GM23338 (cell line): ENCODE data around the gene ETF1. TPM values are rescaled to one million over a fixed set of nuclear protein-coding genes. Genes with fewer than 3 reads are reported as not detected.

Experiments
- ATAC-seq: fragments of 200-7000 bp; cut with Tn5 transposase; 3 replicates; pipeline ENCODE4 v1.9.1; 2020
- DNase-seq: peaks from one replicate; pipeline ENCODE4 v3.0.0-alpha.2; 2015; ENCODE audit warnings: low spot score
- H2AFZ ChIP-seq: fragments of 200-600 bp; sonication (generic); 2 replicates; pipeline ENCODE4 v1.8.0; 2016; ENCODE audit warnings: antibody characterized with exemption, mild to moderate bottlenecking, moderate library complexity
- H3F3A ChIP-seq: fragments of 200-600 bp; sonication (generic); replicated peaks from 2 replicates; pipeline ENCODE4 v1.8.0; 2017; ENCODE audit warnings: antibody characterized with exemption, mixed run types, low read depth
- H3K27ac ChIP-seq: fragments of 200-600 bp; sonication (generic); 2 replicates; pipeline ENCODE4 v1.6.1; 2016; ENCODE audit warnings: low read depth
- H3K27me3 ChIP-seq: fragments of 200-600 bp; sonication (generic); 2 replicates; pipeline ENCODE4 v1.8.0; 2016; ENCODE audit warnings: mild to moderate bottlenecking, mixed run types, moderate library complexity; ENCODE audit not compliant: insufficient read depth
- H3K36me3 ChIP-seq: fragments of 200-600 bp; sonication (generic); 2 replicates; pipeline ENCODE4 v1.8.0; 2016; ENCODE audit warnings: mild to moderate bottlenecking; ENCODE audit not compliant: insufficient read depth
- H3K4me1 ChIP-seq: fragments of 200-600 bp; sonication (generic); 2 replicates; pipeline ENCODE4 v1.8.0; 2016; ENCODE audit warnings: mild to moderate bottlenecking, moderate library complexity; ENCODE audit not compliant: insufficient read depth
- H3K4me2 ChIP-seq: fragments of 200-600 bp; sonication (generic); 2 replicates; pipeline ENCODE4 v1.7.1; 2017; ENCODE audit warnings: mixed run types
- H3K4me3 ChIP-seq: fragments of 200-600 bp; sonication (generic); 2 replicates; pipeline ENCODE4 v1.6.1; 2016; ENCODE audit warnings: mixed run types
- H3K79me2 ChIP-seq: fragments of 200-600 bp; sonication (generic); replicated peaks from 2 replicates; pipeline ENCODE4 v1.8.0; 2017; ENCODE audit warnings: mild to moderate bottlenecking; ENCODE audit not compliant: insufficient read depth
- H3K9me2 ChIP-seq: fragments of 200-600 bp; sonication (generic); 2 replicates; pipeline ENCODE4 v1.8.0; 2017; ENCODE audit not compliant: insufficient read depth
- H4K20me1 ChIP-seq: fragments of 200-600 bp; sonication (generic); replicated peaks from 2 replicates; pipeline ENCODE4 v1.8.0; 2017; ENCODE audit warnings: mild to moderate bottlenecking; ENCODE audit not compliant: insufficient read depth
- H3K27ac Mint-ChIP-seq: 2 replicates; pipeline ENCODE4 v1.8.0; 2020; ENCODE audit warnings: inconsistent platforms, mild to moderate bottlenecking, moderate library complexity, mixed read lengths
- H3K27me3 Mint-ChIP-seq: 3 replicates; pipeline ENCODE4 v1.8.0; 2022; ENCODE audit warnings: low read depth, mild to moderate bottlenecking, moderate library complexity, mixed read lengths, inconsistent platforms; ENCODE audit not compliant: insufficient read depth, poor library complexity
- H3K36me3 Mint-ChIP-seq: 3 replicates; pipeline ENCODE4 v1.8.0; 2021; ENCODE audit warnings: low read depth, mild to moderate bottlenecking, inconsistent platforms, moderate library complexity, mixed read lengths
- H3K4me1 Mint-ChIP-seq: 3 replicates; pipeline ENCODE4 v1.8.0; 2020; ENCODE audit warnings: mild to moderate bottlenecking, inconsistent platforms, mixed read lengths
- H3K4me3 Mint-ChIP-seq: 3 replicates; pipeline ENCODE4 v1.8.0; 2021; ENCODE audit warnings: moderate library complexity, mild to moderate bottlenecking, inconsistent platforms, mixed read lengths
- H3K9me3 Mint-ChIP-seq: 3 replicates; pipeline ENCODE4 v1.8.0; 2020; ENCODE audit warnings: moderate library complexity, mild to moderate bottlenecking, inconsistent platforms, mixed read lengths
- ETS1 ChIP-seq: IDR thresholded peaks from 2 replicates; pipeline ENCODE4 v1.6.1; 2016; ENCODE audit warnings: antibody characterized with exemption
- EZH2 ChIP-seq: fragments of 200-600 bp; sonication (generic); IDR thresholded peaks from one replicate; pipeline ENCODE4 v1.8.0; 2017; ENCODE audit warnings: antibody characterized with exemption, mild to moderate bottlenecking, low read depth; ENCODE audit not compliant: unreplicated experiment
- EZH2phosphoT487 ChIP-seq: fragments of 200-600 bp; sonication (generic); IDR thresholded peaks from one replicate; pipeline ENCODE4 v1.8.1; 2018; ENCODE audit warnings: antibody characterized with exemption; ENCODE audit not compliant: unreplicated experiment
- JUNB ChIP-seq: IDR thresholded peaks from one replicate; pipeline ENCODE4 v1.6.1; 2016; ENCODE audit warnings: antibody characterized with exemption; ENCODE audit not compliant: unreplicated experiment
- POLR2AphosphoS5 ChIP-seq: IDR thresholded peaks from 2 replicates; pipeline ENCODE4 v1.6.1; 2016; ENCODE audit warnings: antibody characterized with exemption, low read depth
- REST ChIP-seq: IDR thresholded peaks from one replicate; pipeline ENCODE4 v1.6.1; 2018; ENCODE audit warnings: antibody characterized with exemption; ENCODE audit not compliant: unreplicated experiment
- STAT1 ChIP-seq: IDR thresholded peaks from one replicate; pipeline ENCODE4 v1.6.1; 2016; ENCODE audit warnings: antibody characterized with exemption; ENCODE audit not compliant: unreplicated experiment
- ZNF331 ChIP-seq: fragments of 250-450 bp; sonication (Bioruptor Pico); IDR thresholded peaks from 2 replicates; pipeline ENCODE4 v1.5.0; 2020; ENCODE audit warnings: low read depth, mild to moderate bottlenecking, moderate library complexity
- polyA plus RNA-seq: library from polyadenylated mRNA; unstranded; fragments of >200 nt; fragmentation: Nextera tagmentation; extraction: Ambion mirVana; gene quantifications from 2 replicates; pipeline ENCODE4 v1.2.1, GENCODE V29; 2016
- total RNA-seq: library from RNA; depleted of rRNA; stranded (reverse); fragments of >200 nt; shearing (Covaris generic); gene quantifications from 2 replicates; pipeline ENCODE4 v1.2.3, GENCODE V29; 2014
- TF ChIP-seq, protein P1 (sequence below), 2 experiments: fragments of 200-600 bp in 1 of 2; sonication (generic) in 1 of 2; conservative IDR thresholded peaks; 2 replicates each; pipeline versions ENCODE4 v1.5.1 to v1.6.1; 2016 to 2017; ENCODE audit warnings: antibody characterized with exemption in 2 of 2, low read depth in 2 of 2, mild to moderate bottlenecking in 2 of 2, moderate library complexity in 1 of 2
- TF ChIP-seq, protein P2 (sequence below): fragments of 250-450 bp; sonication (Bioruptor Pico); IDR thresholded peaks from 2 replicates; pipeline ENCODE4 v1.5.0; 2020; ENCODE audit warnings: mild to moderate bottlenecking, moderate library complexity

Gene ETF1
- total and polyA plus RNA-seq, 2 experiments from 2014 or later, result 68.9 to 136 TPM

DNA sequence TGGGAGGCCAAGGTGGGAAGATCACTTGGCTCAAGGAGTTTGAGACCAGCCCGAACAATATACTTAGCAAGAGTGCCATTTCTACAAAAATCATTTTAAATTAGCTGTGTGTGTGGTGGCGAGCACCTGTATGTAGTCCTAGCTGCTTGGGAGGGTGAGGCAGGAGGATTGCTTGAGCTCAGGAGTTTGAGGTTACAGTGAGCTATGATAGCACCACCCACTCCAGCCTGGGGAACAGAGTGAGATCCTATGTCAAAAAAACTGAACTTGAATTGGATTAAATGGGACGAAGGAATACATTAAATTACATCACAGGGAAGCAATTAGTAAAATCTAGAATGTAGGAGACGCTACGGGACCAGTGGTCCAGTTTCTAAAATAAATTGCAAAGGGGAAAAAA, 6.4 kb upstream of the ETF1 start (continued):
- TF ChIP-seq ZNF331 (CRISPR knock-in tag), result no peak
- no peak for TF ChIP-seq STAT1
- TF ChIP-seq POLR2AphosphoS5, result no peak
- TF ChIP-seq, protein P1, sequence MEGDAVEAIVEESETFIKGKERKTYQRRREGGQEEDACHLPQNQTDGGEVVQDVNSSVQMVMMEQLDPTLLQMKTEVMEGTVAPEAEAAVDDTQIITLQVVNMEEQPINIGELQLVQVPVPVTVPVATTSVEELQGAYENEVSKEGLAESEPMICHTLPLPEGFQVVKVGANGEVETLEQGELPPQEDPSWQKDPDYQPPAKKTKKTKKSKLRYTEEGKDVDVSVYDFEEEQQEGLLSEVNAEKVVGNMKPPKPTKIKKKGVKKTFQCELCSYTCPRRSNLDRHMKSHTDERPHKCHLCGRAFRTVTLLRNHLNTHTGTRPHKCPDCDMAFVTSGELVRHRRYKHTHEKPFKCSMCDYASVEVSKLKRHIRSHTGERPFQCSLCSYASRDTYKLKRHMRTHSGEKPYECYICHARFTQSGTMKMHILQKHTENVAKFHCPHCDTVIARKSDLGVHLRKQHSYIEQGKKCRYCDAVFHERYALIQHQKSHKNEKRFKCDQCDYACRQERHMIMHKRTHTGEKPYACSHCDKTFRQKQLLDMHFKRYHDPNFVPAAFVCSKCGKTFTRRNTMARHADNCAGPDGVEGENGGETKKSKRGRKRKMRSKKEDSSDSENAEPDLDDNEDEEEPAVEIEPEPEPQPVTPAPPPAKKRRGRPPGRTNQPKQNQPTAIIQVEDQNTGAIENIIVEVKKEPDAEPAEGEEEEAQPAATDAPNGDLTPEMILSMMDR (conservative IDR thresholded peaks at IDR 0.05; ENCODE audit: low read depth in 2 of 2), result no peak
- no peak for TF ChIP-seq EZH2

DNA sequence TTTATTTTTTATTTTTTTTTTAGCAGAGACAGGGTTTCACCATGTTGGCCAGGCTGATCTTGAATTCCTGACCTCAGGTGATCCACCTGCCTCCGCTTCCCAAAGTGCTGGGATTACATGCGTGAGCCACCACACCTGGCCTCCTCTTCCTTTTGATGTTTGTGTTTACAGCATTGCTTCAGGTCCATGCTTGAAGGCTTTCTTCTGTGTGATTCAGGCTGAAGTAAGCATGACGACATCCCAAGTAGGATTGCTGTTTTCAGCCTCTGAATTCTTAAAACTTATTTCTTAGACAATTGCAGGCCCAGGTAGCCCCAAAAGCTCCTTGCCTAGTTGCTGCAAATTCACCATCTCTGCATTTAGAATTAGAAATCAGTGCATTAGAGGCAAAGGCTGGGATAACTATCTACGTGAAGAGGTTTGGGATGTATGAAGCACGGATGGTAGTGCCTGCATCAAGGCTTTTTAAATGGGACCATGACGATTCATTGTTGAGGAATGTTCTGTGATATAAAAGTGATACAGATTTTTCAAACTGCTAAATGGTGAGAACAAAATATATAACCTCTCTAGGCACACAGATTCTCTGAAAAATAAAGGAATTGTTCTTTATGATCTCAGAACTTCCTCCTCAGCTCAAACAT, 3.0 kb upstream of the ETF1 start:
- H3K4me2 ChIP-seq, result no peak overlapping the region
- H3K9me2 ChIP-seq, result no peaks in the 10 kb centered on the region
- no peak for ATAC-seq
- H3K79me2 ChIP-seq, result peaks cover 91% of the 10 kb centered on the region
- no peak overlapping the region for H3K4me3 ChIP-seq
- H3K36me3 Mint-ChIP-seq, result peaks cover 17% of the 10 kb centered on the region
- peaks cover 8% of the 10 kb centered on the region for H3K27me3 Mint-ChIP-seq
- peaks cover 19% of the 10 kb centered on the region for H3K4me1 Mint-ChIP-seq
- H2AFZ ChIP-seq, result no peak overlapping the region
- no peaks in the 10 kb centered on the region for H3K27me3 ChIP-seq
- H3F3A ChIP-seq, result 0 out of 2 replicates have a peak, but pooled peaks cover 3% of the 10 kb centered on the region
- no peak overlapping the region; the same call in 1 of the 2 replicates for H3K27ac Mint-ChIP-seq
- peaks cover 4% of the 10 kb centered on the region; the same call in 1 of the 2 replicates for H3K36me3 ChIP-seq
- peaks cover 44% of the 10 kb centered on the region for H4K20me1 ChIP-seq
- peak overlapping the region; percentile 40; the same call in 1 of the 3 replicates for H3K4me3 Mint-ChIP-seq
- no peaks in the 10 kb centered on the region for H3K9me3 Mint-ChIP-seq
- DNase-seq, result no peak
- peaks cover 24% of the 10 kb centered on the region for H3K4me1 ChIP-seq
- H3K27ac ChIP-seq, result peak overlapping the region; percentile 14
- TF ChIP-seq ZNF331 (CRISPR knock-in tag) (no peak), JUNB (no peak), REST (no peak), STAT1 (no peak), POLR2AphosphoS5 (no peak), ETS1 (no peak), EZH2phosphoT487 (no peak), EZH2 (no peak)
- TF ChIP-seq, protein P2, sequence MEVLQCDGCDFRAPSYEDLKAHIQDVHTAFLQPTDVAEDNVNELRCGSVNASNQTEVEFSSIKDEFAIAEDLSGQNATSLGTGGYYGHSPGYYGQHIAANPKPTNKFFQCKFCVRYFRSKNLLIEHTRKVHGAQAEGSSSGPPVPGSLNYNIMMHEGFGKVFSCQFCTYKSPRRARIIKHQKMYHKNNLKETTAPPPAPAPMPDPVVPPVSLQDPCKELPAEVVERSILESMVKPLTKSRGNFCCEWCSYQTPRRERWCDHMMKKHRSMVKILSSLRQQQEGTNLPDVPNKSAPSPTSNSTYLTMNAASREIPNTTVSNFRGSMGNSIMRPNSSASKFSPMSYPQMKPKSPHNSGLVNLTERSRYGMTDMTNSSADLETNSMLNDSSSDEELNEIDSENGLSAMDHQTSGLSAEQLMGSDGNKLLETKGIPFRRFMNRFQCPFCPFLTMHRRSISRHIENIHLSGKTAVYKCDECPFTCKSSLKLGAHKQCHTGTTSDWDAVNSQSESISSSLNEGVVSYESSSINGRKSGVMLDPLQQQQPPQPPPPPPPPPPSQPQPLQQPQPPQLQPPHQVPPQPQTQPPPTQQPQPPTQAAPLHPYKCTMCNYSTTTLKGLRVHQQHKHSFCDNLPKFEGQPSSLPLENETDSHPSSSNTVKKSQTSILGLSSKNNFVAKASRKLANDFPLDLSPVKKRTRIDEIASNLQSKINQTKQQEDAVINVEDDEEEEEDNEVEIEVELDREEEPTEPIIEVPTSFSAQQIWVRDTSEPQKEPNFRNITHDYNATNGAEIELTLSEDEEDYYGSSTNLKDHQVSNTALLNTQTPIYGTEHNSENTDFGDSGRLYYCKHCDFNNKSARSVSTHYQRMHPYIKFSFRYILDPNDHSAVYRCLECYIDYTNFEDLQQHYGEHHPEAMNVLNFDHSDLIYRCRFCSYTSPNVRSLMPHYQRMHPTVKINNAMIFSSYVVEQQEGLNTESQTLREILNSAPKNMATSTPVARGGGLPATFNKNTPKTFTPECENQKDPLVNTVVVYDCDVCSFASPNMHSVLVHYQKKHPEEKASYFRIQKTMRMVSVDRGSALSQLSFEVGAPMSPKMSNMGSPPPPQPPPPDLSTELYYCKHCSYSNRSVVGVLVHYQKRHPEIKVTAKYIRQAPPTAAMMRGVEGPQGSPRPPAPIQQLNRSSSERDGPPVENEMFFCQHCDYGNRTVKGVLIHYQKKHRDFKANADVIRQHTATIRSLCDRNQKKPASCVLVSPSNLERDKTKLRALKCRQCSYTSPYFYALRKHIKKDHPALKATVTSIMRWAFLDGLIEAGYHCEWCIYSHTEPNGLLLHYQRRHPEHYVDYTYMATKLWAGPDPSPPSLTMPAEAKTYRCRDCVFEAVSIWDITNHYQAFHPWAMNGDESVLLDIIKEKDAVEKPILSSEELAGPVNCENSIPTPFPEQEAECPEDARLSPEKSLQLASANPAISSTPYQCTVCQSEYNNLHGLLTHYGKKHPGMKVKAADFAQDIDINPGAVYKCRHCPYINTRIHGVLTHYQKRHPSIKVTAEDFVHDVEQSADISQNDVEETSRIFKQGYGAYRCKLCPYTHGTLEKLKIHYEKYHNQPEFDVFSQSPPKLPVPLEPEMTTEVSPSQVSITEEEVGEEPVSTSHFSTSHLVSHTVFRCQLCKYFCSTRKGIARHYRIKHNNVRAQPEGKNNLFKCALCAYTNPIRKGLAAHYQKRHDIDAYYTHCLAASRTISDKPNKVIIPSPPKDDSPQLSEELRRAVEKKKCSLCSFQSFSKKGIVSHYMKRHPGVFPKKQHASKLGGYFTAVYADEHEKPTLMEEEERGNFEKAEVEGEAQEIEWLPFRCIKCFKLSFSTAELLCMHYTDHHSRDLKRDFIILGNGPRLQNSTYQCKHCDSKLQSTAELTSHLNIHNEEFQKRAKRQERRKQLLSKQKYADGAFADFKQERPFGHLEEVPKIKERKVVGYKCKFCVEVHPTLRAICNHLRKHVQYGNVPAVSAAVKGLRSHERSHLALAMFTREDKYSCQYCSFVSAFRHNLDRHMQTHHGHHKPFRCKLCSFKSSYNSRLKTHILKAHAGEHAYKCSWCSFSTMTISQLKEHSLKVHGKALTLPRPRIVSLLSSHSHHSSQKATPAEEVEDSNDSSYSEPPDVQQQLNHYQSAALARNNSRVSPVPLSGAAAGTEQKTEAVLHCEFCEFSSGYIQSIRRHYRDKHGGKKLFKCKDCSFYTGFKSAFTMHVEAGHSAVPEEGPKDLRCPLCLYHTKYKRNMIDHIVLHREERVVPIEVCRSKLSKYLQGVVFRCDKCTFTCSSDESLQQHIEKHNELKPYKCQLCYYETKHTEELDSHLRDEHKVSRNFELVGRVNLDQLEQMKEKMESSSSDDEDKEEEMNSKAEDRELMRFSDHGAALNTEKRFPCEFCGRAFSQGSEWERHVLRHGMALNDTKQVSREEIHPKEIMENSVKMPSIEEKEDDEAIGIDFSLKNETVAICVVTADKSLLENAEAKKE, result no peak
